IMR-90 (cell line): ENCODE results near the gene C10orf105. TPM values are rescaled to one million over a fixed set of nuclear protein-coding genes. Genes with fewer than 3 reads are reported as not detected.
A peak's percentile ranks its signal among the peaks of the same experiment; 100 is the strongest.

Source experiments
- ATAC-seq: fragments of 200-7000 bp; cut with Tn5 transposase; 2 replicates; pipeline ENCODE4 v1.9.1; 2020; ENCODE audit warnings: low read depth, mild to moderate bottlenecking, moderate library complexity
- BruUV-seq: library from RNA; stranded (reverse); fragments of 400-500 nt; replicated peaks from 2 replicates; lab custom pipeline; 2021; lab: Mats Ljungman, UMichigan
- CTCF ChIA-PET: fragments of 300-600 bp; formaldehyde crosslinking; extraction: SDS; loops from one replicate; lab custom pipeline; 2021; ENCODE audit warnings: antibody characterized with exemption; lab: Yijun Ruan, JAX
- POLR2A ChIA-PET: fragments of 300-600 bp; sonication (Branson Sonifier 250); formaldehyde crosslinking; loops from one replicate; lab custom pipeline; 2022; ENCODE audit warnings: antibody characterized with exemption; ENCODE audit not compliant: unreplicated experiment; lab: Charles Lee
- DNase-seq: peaks from one replicate; pipeline ENCODE4 v3.0.0; 2013
- H2AFZ ChIP-seq: replicated peaks from 2 replicates; pipeline ENCODE3; 2013; ENCODE audit warnings: low read length, mild to moderate bottlenecking; ENCODE audit not compliant: poor library complexity
- H2AK5ac ChIP-seq: 2 replicates; pipeline ENCODE4 v1.6.1; 2013; ENCODE audit warnings: low read depth, low read length, inconsistent platforms
- H2AK9ac ChIP-seq: replicated peaks from 2 replicates; pipeline ENCODE3; 2013; ENCODE audit warnings: mild to moderate bottlenecking, low read depth, low read length, moderate library complexity; ENCODE audit not compliant: poor library complexity
- H2BK120ac ChIP-seq: 2 replicates; pipeline ENCODE4 v1.6.1; 2013; ENCODE audit warnings: low read depth, low read length, inconsistent platforms
- H2BK15ac ChIP-seq: 3 replicates; pipeline ENCODE4 v1.6.1; 2013; ENCODE audit warnings: low read depth, low read length, inconsistent platforms
- H2BK20ac ChIP-seq: 2 replicates; pipeline ENCODE4 v1.6.1; 2013; ENCODE audit warnings: low read depth, mild to moderate bottlenecking, inconsistent platforms, low read length, moderate library complexity
- H2BK5ac ChIP-seq: 2 replicates; pipeline ENCODE4 v1.6.1; 2013; ENCODE audit warnings: mild to moderate bottlenecking, low read depth, low read length, inconsistent platforms; ENCODE audit not compliant: poor library complexity, severe bottlenecking
- H3K14ac ChIP-seq: replicated peaks from 2 replicates; pipeline ENCODE4 v1.6.1; 2013; ENCODE audit warnings: low read depth, low read length, inconsistent platforms
- H3K18ac ChIP-seq: 2 replicates; pipeline ENCODE4 v1.6.1; 2013; ENCODE audit warnings: low read depth, low read length, control low read depth
- H3K23ac ChIP-seq: 2 replicates; pipeline ENCODE4 v1.6.1; 2013; ENCODE audit warnings: low read depth, low read length, inconsistent platforms
- H3K27ac ChIP-seq: 2 replicates; pipeline ENCODE4 v1.5.1; 2013; ENCODE audit warnings: mild to moderate bottlenecking, control low read depth, low read length; ENCODE audit not compliant: insufficient read depth
- H3K27me3 ChIP-seq: 2 replicates; pipeline ENCODE4 v1.6.1; 2013; ENCODE audit warnings: low read length; ENCODE audit not compliant: control insufficient read depth, insufficient read depth
- H3K36me3 ChIP-seq: 2 replicates; pipeline ENCODE4 v1.6.1; 2013; ENCODE audit warnings: low read length, mixed read lengths; ENCODE audit not compliant: control insufficient read depth, insufficient read depth
- H3K4ac ChIP-seq: 2 replicates; pipeline ENCODE4 v1.6.1; 2013; ENCODE audit warnings: low read depth, low read length, inconsistent platforms
- H3K4me1 ChIP-seq: 2 replicates; pipeline ENCODE4 v1.6.1; 2013; ENCODE audit warnings: low read length, mixed read lengths; ENCODE audit not compliant: control insufficient read depth, insufficient read depth
- H3K4me2 ChIP-seq: 2 replicates; pipeline ENCODE4 v1.6.1; 2013; ENCODE audit warnings: low read depth, mild to moderate bottlenecking, control low read depth, low read length, moderate library complexity
- H3K4me3 ChIP-seq: 2 replicates; pipeline ENCODE4 v1.5.1; 2013; ENCODE audit warnings: low read depth, mild to moderate bottlenecking, control low read depth, low read length, moderate library complexity; ENCODE audit not compliant: insufficient read depth
- H3K56ac ChIP-seq: 2 replicates; pipeline ENCODE4 v1.6.1; 2013; ENCODE audit warnings: low read length, inconsistent platforms; ENCODE audit not compliant: insufficient read depth; ENCODE audit errors: extremely low read depth
- H3K79me1 ChIP-seq, 2 experiments: 2 replicates each; pipeline ENCODE4 v1.6.1; 2013; ENCODE audit warnings: low read length in 2 of 2, inconsistent platforms in 1 of 2, low read depth in 1 of 2
- H3K9ac ChIP-seq: 2 replicates; pipeline ENCODE4 v1.6.1; 2013; ENCODE audit warnings: low read depth, low read length, control low read depth
- H3K9me1 ChIP-seq: 2 replicates; pipeline ENCODE4 v1.6.1; 2013; ENCODE audit warnings: low read length, inconsistent platforms; ENCODE audit not compliant: insufficient read depth
- H3K9me3 ChIP-seq: 2 replicates; pipeline ENCODE4 v1.6.1; 2013; ENCODE audit warnings: low read length; ENCODE audit not compliant: control insufficient read depth, insufficient read depth
- H4K20me1 ChIP-seq: 2 replicates; pipeline ENCODE4 v1.6.1; 2013; ENCODE audit warnings: low read length, inconsistent platforms; ENCODE audit not compliant: insufficient read depth
- H4K5ac ChIP-seq: 2 replicates; pipeline ENCODE4 v1.6.1; 2013; ENCODE audit warnings: mild to moderate bottlenecking, low read depth, low read length, control low read depth
- H4K8ac ChIP-seq, 2 experiments: 2 replicates each; pipeline ENCODE4 v1.6.1; 2013; ENCODE audit warnings: low read depth in 2 of 2, low read length in 2 of 2, control low read depth in 1 of 2, inconsistent platforms in 1 of 2
- H4K91ac ChIP-seq: 2 replicates; pipeline ENCODE4 v1.6.1; 2013; ENCODE audit warnings: low read depth, low read length, inconsistent platforms; ENCODE audit not compliant: insufficient read depth
- USF2 ChIP-seq: fragments of 150-350 bp; IDR thresholded peaks from 2 replicates; pipeline ENCODE4 v1.6.1; 2017; ENCODE audit warnings: mild to moderate bottlenecking, antibody characterized with exemption, low read length, low read depth
- WGBS, 2 experiments: methylation state at CpG; one replicate each; pipeline versions ENCODE4 v1.1.5 to v1.1.7; 2013; ENCODE audit warnings: missing lambda C conversion rate in 2 of 2; ENCODE audit not compliant: insufficient read length in 1 of 2; ENCODE audit errors: extremely low coverage in 2 of 2; 5-methylcytosine and 5-hydroxymethylcytosine counted together
- dilution Hi-C: fragments of 300-500 bp; cut with HindIII; formaldehyde crosslinking; loops from one replicate; pipeline ENCODE4 v1.14.3; 2018; ENCODE audit warnings: low sequenced_read_pairs; ENCODE audit not compliant: unreplicated experiment
- in situ Hi-C: fragments of 300-500 bp; cut with MboI; formaldehyde crosslinking; loops from 3 replicates; pipeline ENCODE4 v1.14.3; 2019; ENCODE audit warnings: low sequenced_read_pairs, inconsistent platforms, mixed read lengths
- intact Hi-C: fragments of 100-400 bp; cut with micrococcal nuclease; formaldehyde crosslinking; loops from 2 replicates; pipeline ENCODE4 v1.10.0; 2022
- polyA plus RNA-seq, 3 experiments: library from polyadenylated mRNA; depleted of rRNA; stranded (reverse); fragments of >200 nt; gene quantifications; 2 replicates each; pipeline ENCODE4 v1.2.3, GENCODE V29; 2012; ENCODE audit warnings: low replicate concordance in 1 of 3
- total RNA-seq: library from RNA; depleted of rRNA; stranded (reverse); fragments of >200 nt; gene quantifications from 2 replicates; pipeline ENCODE4 v1.2.3, GENCODE V29; 2012

The C10orf105 gene
- total and polyA plus RNA-seq, 2 of the 4 experiments (the other 2 are of a cell fraction): under 0.01 TPM; not detected in 1

GRCh38 chr10:71717056-71717455 lies 2.5 kb downstream of the C10orf105 start:
- no peak for ATAC-seq
- Histone ChIP-seq H3K18ac (no peak overlapping the region; the same call in 1 of the 2 replicates), H3K23ac (no peak overlapping the region), H3K79me1 (no peaks in the 10 kb centered on the region), H2BK120ac (no peak overlapping the region), H2AFZ (no peak overlapping the region), H3K27ac (peak overlapping the region; percentile 54; the same call in 1 of the 2 replicates), H2BK20ac (no peak overlapping the region), H4K91ac (no peak overlapping the region), H3K56ac (no peak overlapping the region), H2AK5ac (no peak overlapping the region), H4K5ac (no peak overlapping the region), H3K4ac (no peak overlapping the region), H2BK5ac (no peak overlapping the region), H3K4me3 (no peak overlapping the region), H2BK15ac (no peak overlapping the region), H3K4me2 (no peak overlapping the region), H3K27me3 (peaks cover 13% of the 10 kb centered on the region; the same call in 1 of the 2 replicates), H3K9me1 (no peaks in the 10 kb centered on the region), H3K36me3 (no peaks in the 10 kb centered on the region), H4K8ac (no peak overlapping the region), H3K9ac (no peak overlapping the region), H4K20me1 (no peaks in the 10 kb centered on the region), H3K14ac (no peak overlapping the region), H2AK9ac (no peak overlapping the region), H3K4me1 (peaks cover 26% of the 10 kb centered on the region), H3K9me3 (no peaks in the 10 kb centered on the region)
- ChIA-PET POLR2A (no interaction called here), CTCF (no interaction called here)
- dilution Hi-C loops (no loop called here), intact Hi-C loops (no loop called here), in situ Hi-C loops (no loop called here)
- no TSS peak for BruUV-seq
- no peak for DNase-seq
- TF ChIP-seq USF2: no peak
- 60% methylated on average over 1 of the region's 4 CpGs; no CpG with 5 or more reads in 1 of the 2 experiments for WGBS, 2 experiments
